ENCODE measurements around the gene CPSF2.

- TF ChIP-seq POLR2AphosphoS5 (IDR thresholded peaks at IDR 0.05) (no peak), CTCF (IDR thresholded peaks at IDR 0.05) (no peak), POLR2A (IDR thresholded peaks at IDR 0.05; ENCODE audit: low read depth) (no peak)
Observed at GRCh38 chr14:92190768-92191167, 69.0 kb downstream of the CPSF2 start.

Data from esophagus muscularis mucosa (tissue), 3 donors.